OCI-LY3 (cell line): ENCODE measurements around the gene PLEKHS1.

Source experiments
- CTCF ChIP-seq: fragments of 200-600, 300-600 bp; sonication (generic); IDR thresholded peaks from 2 replicates; pipeline ENCODE4 v1.5.1; 2014; ENCODE audit warnings: antibody characterized with exemption, low read length, low read depth
- EZH2phosphoT487 ChIP-seq: fragments of 200-600 bp; shearing (Covaris generic); IDR thresholded peaks from 2 replicates; pipeline ENCODE4 v1.6.1; 2018; ENCODE audit warnings: antibody characterized with exemption, mixed run types, low read depth

- no peak for TF ChIP-seq CTCF
- TF ChIP-seq EZH2phosphoT487: no peak
Observed at GRCh38 chr10:113820507-113820906, 69.0 kb downstream of the PLEKHS1 start.
